Upper lobe of right lung (tissue), 1 donor: ENCODE measurements around the gene PIGN. TPM values are rescaled to one million over a fixed set of nuclear protein-coding genes. Genes with fewer than 3 reads are reported as not detected.

Experiments
- ATAC-seq: fragments of 200-7000 bp; cut with Tn5 transposase; one replicate; pipeline ENCODE4 v1.9.1; 2020; ENCODE audit warnings: mild to moderate bottlenecking, moderate library complexity
- DNase-seq: peaks from one replicate; pipeline ENCODE4 v3.0.0-alpha.2; 2020
- H3K27ac ChIP-seq: fragments of 200-600 bp; one replicate; pipeline ENCODE4 v1.8.0; 2022
- H3K27me3 ChIP-seq: fragments of 200-600 bp; one replicate; pipeline ENCODE4 v1.8.0; 2022; ENCODE audit warnings: mild to moderate bottlenecking
- H3K36me3 ChIP-seq: fragments of 200-600 bp; one replicate; pipeline ENCODE4 v1.8.0; 2022
- H3K4me1 ChIP-seq: fragments of 200-600 bp; one replicate; pipeline ENCODE4 v1.8.0; 2022
- H3K4me3 ChIP-seq: fragments of 200-600 bp; one replicate; pipeline ENCODE4 v1.8.0; 2022; ENCODE audit warnings: mild to moderate bottlenecking
- H3K9me3 ChIP-seq: fragments of 200-600 bp; one replicate; pipeline ENCODE4 v1.8.0; 2022
- CTCF ChIP-seq: fragments of 200-600 bp; IDR thresholded peaks from one replicate; pipeline ENCODE4 v1.8.0; 2022; ENCODE audit warnings: antibody characterized with exemption
- intact Hi-C: fragments of 100-400 bp; cut with DNase I; formaldehyde crosslinking; loops from one replicate; pipeline ENCODE4 v1.11.0; 2022
- total RNA-seq: library from RNA; stranded (reverse); fragmentation: NEBNext Ultra II Directional; extraction: Animal tissue kit (Norgen Biotek cat#: 25700); gene quantifications from one replicate; pipeline ENCODE4 v1.2.1, GENCODE V29; 2021
- donor health status: DM: no; HTN: yes; CAD: no; lungs with severe emphysema.

The PIGN gene
- total RNA-seq, 1 donor from 2014 or later, result 25.2 TPM

- ATAC-seq (no peak), DNase-seq (no peak)
- intact Hi-C loops, result no loop called here
- Histone ChIP-seq H3K4me1 (no peaks in the 10 kb centered on the region), H3K9me3 (no peaks in the 10 kb centered on the region), H3K36me3 (peaks cover 20% of the 10 kb centered on the region), H3K4me3 (no peak overlapping the region), H3K27ac (no peak overlapping the region), H3K27me3 (no peaks in the 10 kb centered on the region)
- no peak for TF ChIP-seq CTCF
These were observed 27.9 kb upstream of the PIGN start for GRCh38 chr18:62214790-62215189.

- intact Hi-C loops, result no loop called here
- no peak for TF ChIP-seq CTCF
- Histone ChIP-seq H3K4me1 (no peaks in the 10 kb centered on the region), H3K27ac (no peak overlapping the region), H3K36me3 (peaks cover 20% of the 10 kb centered on the region), H3K27me3 (no peaks in the 10 kb centered on the region), H3K4me3 (no peak overlapping the region), H3K9me3 (no peaks in the 10 kb centered on the region)
- no peak for DNase-seq
- no peak for ATAC-seq
These were observed 24.5 kb upstream of the PIGN start for GRCh38 chr18:62211325-62211828.

GRCh38 chr18:62210138-62210537, 23.3 kb upstream of the PIGN start:
- ATAC-seq (no peak), DNase-seq (no peak)
- intact Hi-C loops, result no loop called here
- Histone ChIP-seq H3K27ac (no peak overlapping the region), H3K36me3 (peaks cover 20% of the 10 kb centered on the region), H3K4me3 (no peak overlapping the region), H3K9me3 (no peaks in the 10 kb centered on the region), H3K27me3 (no peaks in the 10 kb centered on the region), H3K4me1 (no peaks in the 10 kb centered on the region)
- TF ChIP-seq CTCF, result no peak

GRCh38 chr18:62209046-62209445, 22.2 kb upstream of the PIGN start:
- Histone ChIP-seq H3K4me3 (no peak overlapping the region), H3K9me3 (no peaks in the 10 kb centered on the region), H3K36me3 (peaks cover 20% of the 10 kb centered on the region), H3K27me3 (no peaks in the 10 kb centered on the region), H3K4me1 (no peaks in the 10 kb centered on the region), H3K27ac (no peak overlapping the region)
- TF ChIP-seq CTCF, result no peak
- ATAC-seq, result no peak
- no peak for DNase-seq
- intact Hi-C loops, result no loop called here

GRCh38 chr18:62206593-62206992, 19.7 kb upstream of the PIGN start:
- intact Hi-C loops, result no loop called here
- Histone ChIP-seq H3K4me3 (no peak overlapping the region), H3K9me3 (no peaks in the 10 kb centered on the region), H3K4me1 (no peaks in the 10 kb centered on the region), H3K36me3 (peaks cover 1% of the 10 kb centered on the region), H3K27me3 (no peaks in the 10 kb centered on the region), H3K27ac (no peak overlapping the region)
- ATAC-seq, result no peak
- no peak for DNase-seq
- TF ChIP-seq CTCF, result no peak

- H3K36me3 ChIP-seq, result no peaks in the 10 kb centered on the region
- no peaks in the 10 kb centered on the region for H3K27me3 ChIP-seq
- H3K4me1 ChIP-seq, result no peaks in the 10 kb centered on the region
- no peak overlapping the region for H3K4me3 ChIP-seq
- no peak overlapping the region for H3K27ac ChIP-seq
- TF ChIP-seq CTCF, result no peak
- ATAC-seq (no peak), DNase-seq (no peak)
- H3K9me3 ChIP-seq, result no peaks in the 10 kb centered on the region
- intact Hi-C loops, result no loop called here
These were observed 19.0 kb upstream of the PIGN start for GRCh38 chr18:62205824-62206223.
